SU-DHL-6 (cell line): ENCODE measurements around the gene KCTD8.

Experiments
- H2AFZ ChIP-seq: fragments of 200-600 bp; sonication (generic); 2 replicates; pipeline ENCODE4 v1.6.1; 2014; ENCODE audit warnings: low read depth, mild to moderate bottlenecking, moderate library complexity, mixed read lengths, antibody characterized with exemption, low read length; ENCODE audit not compliant: severe bottlenecking
- H3F3A ChIP-seq: fragments of 200-600 bp; shearing (Covaris generic); 2 replicates; pipeline ENCODE4 v1.6.0; 2016; ENCODE audit warnings: antibody characterized with exemption, mild to moderate bottlenecking; ENCODE audit not compliant: insufficient read depth
- H3K27ac ChIP-seq: fragments of 200-600 bp; sonication (generic); 2 replicates; pipeline ENCODE4 v1.5.1; 2016; ENCODE audit warnings: low read depth, mild to moderate bottlenecking, low read length, moderate library complexity, mixed read lengths
- H3K27me3 ChIP-seq: fragments of 200-600 bp; sonication (generic), shearing (Covaris generic); 2 replicates; pipeline ENCODE4 v1.6.0; 2014; ENCODE audit warnings: mild to moderate bottlenecking, low read length
- H3K36me3 ChIP-seq: fragments of 200-600 bp; sonication (generic); 2 replicates; pipeline ENCODE4 v1.6.1; 2014; ENCODE audit warnings: mild to moderate bottlenecking, low read length, mixed read lengths
- H3K4me2 ChIP-seq: fragments of 300-600, 200-600 bp; shearing (Covaris generic), sonication (generic); 2 replicates; pipeline ENCODE4 v1.6.0; 2014; ENCODE audit warnings: low read length, low read depth, mild to moderate bottlenecking; ENCODE audit not compliant: poor library complexity, severe bottlenecking
- H3K4me3 ChIP-seq: fragments of 200-600 bp; sonication (generic); 2 replicates; pipeline ENCODE4 v1.5.1; 2014; ENCODE audit warnings: antibody characterized with exemption, low read length, mild to moderate bottlenecking, mixed read lengths; ENCODE audit not compliant: insufficient read depth, poor library complexity, severe bottlenecking
- H3K79me2 ChIP-seq: fragments of 200-600 bp; sonication (generic); 2 replicates; pipeline ENCODE4 v1.6.1; 2014; ENCODE audit warnings: mild to moderate bottlenecking, low read length, moderate library complexity; ENCODE audit not compliant: insufficient read depth
- H3K9ac ChIP-seq: fragments of 200-600 bp; sonication (generic); 2 replicates; pipeline ENCODE4 v1.7.0; 2014; ENCODE audit warnings: mild to moderate bottlenecking, low read length
- H3K9me2 ChIP-seq: fragments of 200-600 bp; sonication (generic); replicated peaks from 2 replicates; pipeline ENCODE4 v1.6.1; 2014; ENCODE audit warnings: low read length; ENCODE audit not compliant: insufficient read depth
- H3K9me3 ChIP-seq: fragments of 200-600 bp; sonication (generic); 2 replicates; pipeline ENCODE4 v1.6.1; 2014; ENCODE audit warnings: low read length, mixed read lengths; ENCODE audit not compliant: insufficient read depth
- H4K20me1 ChIP-seq: fragments of 200-600 bp; sonication (generic); 2 replicates; pipeline ENCODE4 v1.6.1; 2014; ENCODE audit warnings: low read depth, mild to moderate bottlenecking, antibody characterized with exemption, low read length, moderate library complexity, mixed read lengths
- CTCF ChIP-seq: fragments of 200-600 bp; sonication (generic); IDR thresholded peaks from one replicate; pipeline ENCODE4 v1.5.1; 2017; ENCODE audit warnings: antibody characterized with exemption, mild to moderate bottlenecking, low read length, moderate library complexity; ENCODE audit not compliant: insufficient read depth, poor library complexity, severe bottlenecking
- EZH2phosphoT487 ChIP-seq: fragments of 200-600 bp; sonication (generic), shearing (Covaris generic); conservative IDR thresholded peaks from 2 replicates; pipeline ENCODE4 v1.6.1; 2018; ENCODE audit warnings: mild to moderate bottlenecking, antibody characterized with exemption, low read length, moderate library complexity, mixed read lengths

KCTD8 gene

GRCh38 chr4:44256414-44256813, 192.2 kb downstream of the KCTD8 start:
- TF ChIP-seq CTCF (no peak), EZH2phosphoT487 (no peak)
- H3K4me2 ChIP-seq: no peak overlapping the region
- no peaks in the 10 kb centered on the region for H3K27me3 ChIP-seq
- H3K27ac ChIP-seq: no peak overlapping the region
- no peaks in the 10 kb centered on the region for H3K9me2 ChIP-seq
- no peaks in the 10 kb centered on the region for H4K20me1 ChIP-seq
- no peaks in the 10 kb centered on the region for H3K36me3 ChIP-seq
- H2AFZ ChIP-seq: no peak overlapping the region
- no peaks in the 10 kb centered on the region for H3K9me3 ChIP-seq
- H3F3A ChIP-seq: no peaks in the 10 kb centered on the region
- no peak overlapping the region for H3K4me3 ChIP-seq
- no peaks in the 10 kb centered on the region for H3K79me2 ChIP-seq
- H3K9ac ChIP-seq: no peak overlapping the region

GRCh38 chr4:44237643-44238042, 211.0 kb downstream of the KCTD8 start:
- no peaks in the 10 kb centered on the region for H3K9me3 ChIP-seq
- no peaks in the 10 kb centered on the region for H4K20me1 ChIP-seq

GRCh38 chr4:44235897-44236296, 212.7 kb downstream of the KCTD8 start:
- Histone ChIP-seq H3K4me2 (no peak overlapping the region), H3K9me3 (no peaks in the 10 kb centered on the region), H3K36me3 (no peaks in the 10 kb centered on the region), H3K4me3 (no peak overlapping the region), H3F3A (no peaks in the 10 kb centered on the region), H2AFZ (no peak overlapping the region), H3K9ac (no peak overlapping the region), H4K20me1 (no peaks in the 10 kb centered on the region), H3K27me3 (no peaks in the 10 kb centered on the region), H3K79me2 (no peaks in the 10 kb centered on the region), H3K27ac (no peak overlapping the region), H3K9me2 (no peaks in the 10 kb centered on the region)
- TF ChIP-seq CTCF (no peak), EZH2phosphoT487 (no peak)

More at GRCh38 chr4:44237643-44238042, 211.0 kb downstream of the KCTD8 start:
- no peaks in the 10 kb centered on the region for H3K79me2 ChIP-seq
- H2AFZ ChIP-seq: no peak overlapping the region
- no peaks in the 10 kb centered on the region for H3K36me3 ChIP-seq
- no peaks in the 10 kb centered on the region for H3K9me2 ChIP-seq
- TF ChIP-seq CTCF: no peak
- no peak for TF ChIP-seq EZH2phosphoT487
- H3K27me3 ChIP-seq: no peaks in the 10 kb centered on the region
- no peaks in the 10 kb centered on the region for H3F3A ChIP-seq
- H3K4me2 ChIP-seq: no peak overlapping the region
- no peak overlapping the region for H3K4me3 ChIP-seq
- H3K27ac ChIP-seq: no peak overlapping the region
- no peak overlapping the region for H3K9ac ChIP-seq

- Histone ChIP-seq H4K20me1 (no peaks in the 10 kb centered on the region), H3K4me3 (no peak overlapping the region), H3K9me3 (no peaks in the 10 kb centered on the region), H3K9me2 (no peaks in the 10 kb centered on the region), H3K4me2 (no peak overlapping the region), H3F3A (no peaks in the 10 kb centered on the region), H2AFZ (no peak overlapping the region), H3K27me3 (no peaks in the 10 kb centered on the region), H3K27ac (no peak overlapping the region), H3K9ac (no peak overlapping the region), H3K79me2 (no peaks in the 10 kb centered on the region), H3K36me3 (no peaks in the 10 kb centered on the region)
- TF ChIP-seq CTCF (no peak), EZH2phosphoT487 (no peak)
These were observed 216.3 kb downstream of the KCTD8 start for GRCh38 chr4:44232262-44232661.
